Sigmoid colon (tissue), 4 donors: ENCODE measurements around the gene GRN.

ENCODE experiments used
- POLR2A ChIP-seq, 2 donors: fragments of 450-650 bp; IDR thresholded peaks; one replicate each; pipeline ENCODE4 v1.6.1; 2016; ENCODE audit warnings: antibody characterized with exemption in 2 of 2, mild to moderate bottlenecking in 2 of 2, moderate library complexity in 2 of 2
- POLR2AphosphoS5 ChIP-seq, 4 donors: sonication (generic); formaldehyde crosslinking; IDR thresholded peaks; one replicate each; pipeline ENCODE4 v1.6.1; 2017; ENCODE audit warnings: antibody characterized with exemption in 4 of 4
- TF ChIP-seq, protein P1 (sequence below), 4 experiments: fragments of 450-650 bp in 3 of 4; fragments of 200-600 bp in 1 of 4; IDR thresholded peaks; one replicate each; pipeline ENCODE4 v1.5.1; 2016 to 2019; ENCODE audit warnings: antibody characterized with exemption in 4 of 4, mild to moderate bottlenecking in 3 of 4, moderate library complexity in 2 of 4

DNA sequence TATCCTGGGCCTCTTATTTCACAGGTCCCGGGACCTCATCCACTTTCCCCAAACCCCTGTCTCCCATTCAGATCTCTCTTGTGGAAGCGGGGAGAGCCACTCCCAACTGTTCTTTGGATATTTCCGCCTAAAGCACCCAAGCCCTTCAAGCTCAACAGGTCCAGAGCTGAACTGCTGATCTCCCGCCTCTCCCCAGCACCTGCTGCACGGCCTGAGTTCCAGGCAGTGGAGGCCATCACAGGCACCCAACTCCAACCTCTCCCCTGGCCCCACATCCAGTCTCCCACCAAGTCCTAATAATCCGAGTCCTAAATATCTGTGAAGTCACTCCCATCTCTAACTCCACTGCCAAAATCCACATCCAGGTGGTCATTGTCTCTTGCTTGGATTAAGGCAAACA lies 37.8 kb downstream of the GRN start:
- TF ChIP-seq, protein P1, sequence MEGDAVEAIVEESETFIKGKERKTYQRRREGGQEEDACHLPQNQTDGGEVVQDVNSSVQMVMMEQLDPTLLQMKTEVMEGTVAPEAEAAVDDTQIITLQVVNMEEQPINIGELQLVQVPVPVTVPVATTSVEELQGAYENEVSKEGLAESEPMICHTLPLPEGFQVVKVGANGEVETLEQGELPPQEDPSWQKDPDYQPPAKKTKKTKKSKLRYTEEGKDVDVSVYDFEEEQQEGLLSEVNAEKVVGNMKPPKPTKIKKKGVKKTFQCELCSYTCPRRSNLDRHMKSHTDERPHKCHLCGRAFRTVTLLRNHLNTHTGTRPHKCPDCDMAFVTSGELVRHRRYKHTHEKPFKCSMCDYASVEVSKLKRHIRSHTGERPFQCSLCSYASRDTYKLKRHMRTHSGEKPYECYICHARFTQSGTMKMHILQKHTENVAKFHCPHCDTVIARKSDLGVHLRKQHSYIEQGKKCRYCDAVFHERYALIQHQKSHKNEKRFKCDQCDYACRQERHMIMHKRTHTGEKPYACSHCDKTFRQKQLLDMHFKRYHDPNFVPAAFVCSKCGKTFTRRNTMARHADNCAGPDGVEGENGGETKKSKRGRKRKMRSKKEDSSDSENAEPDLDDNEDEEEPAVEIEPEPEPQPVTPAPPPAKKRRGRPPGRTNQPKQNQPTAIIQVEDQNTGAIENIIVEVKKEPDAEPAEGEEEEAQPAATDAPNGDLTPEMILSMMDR (IDR thresholded peaks at IDR 0.05) = no peak
- TF ChIP-seq POLR2A (IDR thresholded peaks at IDR 0.05) (no peak), POLR2AphosphoS5 (IDR thresholded peaks at IDR 0.05) (no peak)
